ENCODE results near the gene PGRMC2. TPM values are rescaled to one million over a fixed set of nuclear protein-coding genes. Genes with fewer than 3 reads are reported as not detected.
"Not testable (repeated sequence)": the region's sequence is repeated elsewhere in the genome, so short reads cannot be mapped to it uniquely, and the experiment has no call there.

PGRMC2 gene
- total and polyA plus RNA-seq, 2 donors (not counting 1 experiment from before 2014, with no cell fraction given): 4.7 to 30.7 TPM

GRCh38 chr4:128267745-128268144 lies 19.9 kb downstream of the PGRMC2 start:
- intact Hi-C loops (cut with micrococcal nuclease): no loop called here
- H3K36me3 ChIP-seq (replicated peaks in 1 of 2; ENCODE audit: control extremely low read depth in 1 of 2, control insufficient read depth in 1 of 2, extremely low read depth in 1 of 2, insufficient read depth in 2 of 2, low read length in 1 of 2): peaks cover 0 to 14% of the 10 kb centered on the region in 2 experiments
- peaks cover 0 to 14% (median 10%) of the 10 kb centered on the region in 3 donors for H3K9me3 ChIP-seq (ENCODE audit: control extremely low read depth in 1 of 3, control insufficient read depth in 2 of 3, insufficient read depth in 1 of 3, low read length in 2 of 3)
- H2AFZ ChIP-seq (ENCODE audit: insufficient read depth, low read depth, low read length, poor library complexity, severe bottlenecking): no peak overlapping the region
- Mint-ChIP-seq H3K4me3 (no peak overlapping the region), H3K27me3 (no peaks in the 10 kb centered on the region), H3K4me1 (no peaks in the 10 kb centered on the region), H3K9me3 (ENCODE audit: insufficient read depth) (peaks cover 3% of the 10 kb centered on the region), H3K27ac (no peak overlapping the region)
- H3K27me3 ChIP-seq (replicated peaks in 1 of 4; ENCODE audit: control extremely low read depth in 1 of 4, control insufficient read depth in 3 of 4, insufficient read depth in 4 of 4, low read length in 3 of 4): no peaks in the 10 kb centered on the region
- TF ChIP-seq EZH2 (IDR thresholded peaks at IDR 0.05; ENCODE audit: borderline replicate concordance, insufficient read depth, low read depth, low read length, poor library complexity, severe bottlenecking): no peak
- no peak for TF ChIP-seq CTCF (IDR thresholded peaks at IDR 0.05)
- ATAC-seq (ENCODE audit: low read depth) (no peak), DNase-seq (no peak)
- no peak overlapping the region for H3K27ac ChIP-seq (ENCODE audit: low read length in 2 of 2)
- no peaks in the 10 kb centered on the region for H4K20me1 ChIP-seq (ENCODE audit: control insufficient read depth, insufficient read depth, low read length, poor library complexity, severe bottlenecking)
- H3K79me2 ChIP-seq (ENCODE audit: control insufficient read depth, insufficient read depth, low read length): no peaks in the 10 kb centered on the region
- no peak overlapping the region for H3K9ac ChIP-seq (ENCODE audit: low read length)
- no peak overlapping the region for H3K4me3 ChIP-seq (ENCODE audit: control extremely low read depth in 1 of 5, extremely low read depth in 1 of 5, insufficient read depth in 1 of 5, low read depth in 2 of 5, low read length in 4 of 5)
- 100% methylated on average over 1 of the region's 2 CpGs for WGBS (ENCODE audit: insufficient coverage)
- H3K4me1 ChIP-seq (ENCODE audit: control insufficient read depth in 2 of 2, insufficient read depth in 2 of 2, low read length in 2 of 2): no peaks in the 10 kb centered on the region
- ChIA-PET POLR2A (no interaction called here), CTCF (no interaction called here)
- H3K4me2 ChIP-seq (replicated peaks; ENCODE audit: low read depth, low read length, poor library complexity, severe bottlenecking): no peak overlapping the region

GRCh38 chr4:128267171-128267570 lies 20.4 kb downstream of the PGRMC2 start:
- peaks cover 0 to 14% (median 10%) of the 10 kb centered on the region in 3 donors for H3K9me3 ChIP-seq (ENCODE audit: control extremely low read depth in 1 of 3, control insufficient read depth in 2 of 3, insufficient read depth in 1 of 3, low read length in 2 of 3)
- ATAC-seq (ENCODE audit: low read depth); H3K27me3 Mint-ChIP-seq; H4K20me1 ChIP-seq (ENCODE audit: control insufficient read depth, insufficient read depth, low read length, poor library complexity, severe bottlenecking); CTCF ChIA-PET; H3K27ac Mint-ChIP-seq; H2AFZ ChIP-seq (ENCODE audit: insufficient read depth, low read depth, low read length, poor library complexity, severe bottlenecking); H3K9ac ChIP-seq (ENCODE audit: low read length); DNase-seq; POLR2A ChIA-PET; H3K27me3 ChIP-seq (replicated peaks in 1 of 4; ENCODE audit: control extremely low read depth in 1 of 4, control insufficient read depth in 3 of 4, insufficient read depth in 4 of 4, low read length in 3 of 4); H3K79me2 ChIP-seq (ENCODE audit: control insufficient read depth, insufficient read depth, low read length); H3K9me3 Mint-ChIP-seq (ENCODE audit: insufficient read depth); H3K4me1 ChIP-seq (ENCODE audit: control insufficient read depth in 2 of 2, insufficient read depth in 2 of 2, low read length in 2 of 2); H3K4me3 ChIP-seq (ENCODE audit: control extremely low read depth in 1 of 5, extremely low read depth in 1 of 5, insufficient read depth in 1 of 5, low read depth in 2 of 5, low read length in 4 of 5); intact Hi-C loops (cut with micrococcal nuclease); H3K27ac ChIP-seq (ENCODE audit: low read length in 2 of 2); H3K4me1 Mint-ChIP-seq; H3K4me3 Mint-ChIP-seq; H3K4me2 ChIP-seq (replicated peaks; ENCODE audit: low read depth, low read length, poor library complexity, severe bottlenecking): not testable (repeated sequence)
- H3K36me3 ChIP-seq (replicated peaks in 1 of 2; ENCODE audit: control extremely low read depth in 1 of 2, control insufficient read depth in 1 of 2, extremely low read depth in 1 of 2, insufficient read depth in 2 of 2, low read length in 1 of 2): peaks cover 0 to 14% of the 10 kb centered on the region in 2 experiments
- 100% methylated on average over 2 of the region's 3 CpGs for whole genome bisulfite sequencing (ENCODE audit: insufficient coverage)

- H3K27me3 Mint-ChIP-seq; H3K4me2 ChIP-seq (replicated peaks; ENCODE audit: low read depth, low read length, poor library complexity, severe bottlenecking); H3K4me3 Mint-ChIP-seq; CTCF ChIA-PET; H3K9me3 Mint-ChIP-seq (ENCODE audit: insufficient read depth); H3K27ac ChIP-seq (ENCODE audit: low read length in 2 of 2); H3K27ac Mint-ChIP-seq; H3K36me3 ChIP-seq (replicated peaks in 1 of 2; ENCODE audit: control extremely low read depth in 1 of 2, control insufficient read depth in 1 of 2, extremely low read depth in 1 of 2, insufficient read depth in 2 of 2, low read length in 1 of 2); H2AFZ ChIP-seq (ENCODE audit: insufficient read depth, low read depth, low read length, poor library complexity, severe bottlenecking); intact Hi-C loops (cut with micrococcal nuclease); H3K4me3 ChIP-seq (ENCODE audit: control extremely low read depth in 1 of 5, extremely low read depth in 1 of 5, insufficient read depth in 1 of 5, low read depth in 2 of 5, low read length in 4 of 5); H4K20me1 ChIP-seq (ENCODE audit: control insufficient read depth, insufficient read depth, low read length, poor library complexity, severe bottlenecking); ATAC-seq (ENCODE audit: low read depth); H3K27me3 ChIP-seq (replicated peaks in 1 of 4; ENCODE audit: control extremely low read depth in 1 of 4, control insufficient read depth in 3 of 4, insufficient read depth in 4 of 4, low read length in 3 of 4); H3K4me1 Mint-ChIP-seq; DNase-seq; POLR2A ChIA-PET; H3K9ac ChIP-seq (ENCODE audit: low read length); H3K79me2 ChIP-seq (ENCODE audit: control insufficient read depth, insufficient read depth, low read length); H3K4me1 ChIP-seq (ENCODE audit: control insufficient read depth in 2 of 2, insufficient read depth in 2 of 2, low read length in 2 of 2): not testable (repeated sequence)
- WGBS (ENCODE audit: insufficient coverage): 17% methylated on average over 1 of the region's 3 CpGs
- H3K9me3 ChIP-seq (ENCODE audit: control extremely low read depth in 1 of 3, control insufficient read depth in 2 of 3, insufficient read depth in 1 of 3, low read length in 2 of 3): peaks cover 0 to 14% (median 10%) of the 10 kb centered on the region in 3 donors
These were observed 22.1 kb downstream of the PGRMC2 start for GRCh38 chr4:128265550-128265949.

All from B cell (primary cell).